ENCODE data around the gene CYB5R3. TPM values are rescaled to one million over a fixed set of nuclear protein-coding genes. Genes with fewer than 3 reads are reported as not detected.

The CYB5R3 gene
- total and polyA plus RNA-seq, 2 donors (not counting 3 experiments of a cell fraction or from before 2014, with no cell fraction given), result 217 to 263 TPM

GRCh38 chr22:42603427-42603826, 45.8 kb downstream of the CYB5R3 start:
- no peak for TF ChIP-seq MYC (IDR thresholded peaks at IDR 0.05; ENCODE audit: low read depth, low read length)
- TF ChIP-seq GATA2 (IDR thresholded peaks at IDR 0.05; ENCODE audit: insufficient read depth, insufficient read length, low read depth, low read length), result no peak
- TF ChIP-seq FOS (IDR thresholded peaks at IDR 0.05; ENCODE audit: borderline replicate concordance, insufficient read depth, low read length), result no peak
- no peak for TF ChIP-seq CTCF (IDR thresholded peaks at IDR 0.05; ENCODE audit: extremely low read depth in 1 of 2, insufficient read depth in 1 of 2, low read depth in 1 of 2, low read length in 2 of 2)
- no peak for TF ChIP-seq POLR2AphosphoS5 (IDR thresholded peaks at IDR 0.05; ENCODE audit: insufficient read depth, low read depth, low read length)
- no peak for TF ChIP-seq MAX (IDR thresholded peaks at IDR 0.05; ENCODE audit: insufficient read depth, insufficient read length)
- no peak for TF ChIP-seq POLR2A (IDR thresholded peaks at IDR 0.05; ENCODE audit: low read depth, low read length)
- TF ChIP-seq JUN (IDR thresholded peaks at IDR 0.05; ENCODE audit: borderline replicate concordance, insufficient read depth, insufficient read length, low read depth), result no peak
- TF ChIP-seq EZH2 (IDR thresholded peaks at IDR 0.05; ENCODE audit: borderline replicate concordance, low read depth, low read length, severe bottlenecking), result no peak
- POLR2A ChIA-PET, result no interaction called here
- Histone ChIP-seq H3K79me2 (ENCODE audit: control insufficient read depth, insufficient read depth, low read length) (peaks cover 60% of the 10 kb centered on the region), H4K20me1 (replicated peaks; ENCODE audit: control insufficient read depth, extremely low read depth, insufficient read depth, low read length) (no peaks in the 10 kb centered on the region), H2AFZ (ENCODE audit: low read depth, low read length) (no peak overlapping the region), H3K4me1 (ENCODE audit: control insufficient read depth, extremely low read depth, insufficient read depth, low read length) (peaks cover 1% of the 10 kb centered on the region), H3K9ac (replicated peaks; ENCODE audit: extremely low read depth, insufficient read depth, low read length) (no peak overlapping the region), H3K27ac (ENCODE audit: insufficient read depth, low read depth, low read length) (no peak overlapping the region), H3K27me3 (ENCODE audit: control insufficient read depth in 2 of 2, insufficient read depth in 2 of 2, low read length in 2 of 2) (no peaks in the 10 kb centered on the region), H3K9me1 (replicated peaks; ENCODE audit: control insufficient read depth, extremely low read depth, insufficient read depth, low read length) (no peaks in the 10 kb centered on the region), H3K9me3 (replicated peaks; ENCODE audit: control insufficient read depth, insufficient read depth, low read length) (no peaks in the 10 kb centered on the region), H3K4me2 (ENCODE audit: insufficient read depth, low read length) (no peak overlapping the region), H3K4me3 (replicated peaks in 1 of 3; ENCODE audit: insufficient read depth in 1 of 3, low read depth in 1 of 3, low read length in 3 of 3) (no peak overlapping the region), H3K36me3 (ENCODE audit: control insufficient read depth in 2 of 2, extremely low read depth in 1 of 2, insufficient read depth in 2 of 2, low read length in 2 of 2) (peaks cover 18 to 24% of the 10 kb centered on the region in 2 experiments)
- no TSS peak for BruUV-seq (replicated peaks)
- CTCF ChIA-PET, result no interaction called here
- intact Hi-C loops (cut with micrococcal nuclease), result no loop called here
- DNase-seq (ENCODE audit: low read depth, low spot score) (no peak), FAIRE-seq (no peak)
- dilution Hi-C loops (cut with MboI; ENCODE audit: extremely low pct_ligation_motif_present, low sequenced_read_pairs), result no loop called here

All from endothelial cell of umbilical vein (primary cell).